Activated T-cell treated with anti-CD3 and anti-CD28 coated beads, Interleukin-2, amount 50 U/mL, for 1 hour (primary cell): ENCODE measurements around the gene SEMA6A.

ENCODE experiments used
- DNase-seq: peaks from one replicate; pipeline ENCODE4 v3.0.0-alpha.2; 2020

The SEMA6A gene

GRCh38 chr5:116492016-116492623, 82.5 kb downstream of the SEMA6A start:
- DNase-seq = no peak

GRCh38 chr5:116488356-116489041, 86.1 kb downstream of the SEMA6A start:
- DNase-seq = no peak

GRCh38 chr5:116487045-116487444, 87.6 kb downstream of the SEMA6A start:
- DNase-seq = no peak

- no peak for DNase-seq
Measured at GRCh38 chr5:116486588-116486987, 88.0 kb downstream of the SEMA6A start.

- DNase-seq = no peak
Measured at GRCh38 chr5:116484645-116485044, 90.0 kb downstream of the SEMA6A start.

- DNase-seq = no peak
Measured at GRCh38 chr5:116482394-116482793, 92.2 kb downstream of the SEMA6A start.

- no peak for DNase-seq
Measured at GRCh38 chr5:116480894-116481510, 93.6 kb downstream of the SEMA6A start.

- no peak for DNase-seq
Measured at GRCh38 chr5:116479776-116480675, 94.6 kb downstream of the SEMA6A start.

- no peak for DNase-seq
Measured at GRCh38 chr5:116478491-116478890, 96.1 kb downstream of the SEMA6A start.

GRCh38 chr5:116476897-116477537, 97.6 kb downstream of the SEMA6A start:
- no peak for DNase-seq

- DNase-seq = no peak
Measured at GRCh38 chr5:116475338-116475737, 99.3 kb downstream of the SEMA6A start.

- no peak for DNase-seq
Measured at GRCh38 chr5:116473706-116474105, 100.9 kb downstream of the SEMA6A start.

GRCh38 chr5:116472274-116472673, 102.3 kb downstream of the SEMA6A start:
- no peak for DNase-seq

- no peak for DNase-seq
Measured at GRCh38 chr5:116469631-116470030, 105.0 kb downstream of the SEMA6A start.

- no peak for DNase-seq
Measured at GRCh38 chr5:116468583-116468982, 106.0 kb downstream of the SEMA6A start.

GRCh38 chr5:116467465-116467843, 107.2 kb downstream of the SEMA6A start:
- DNase-seq = no peak

GRCh38 chr5:116466727-116467464, 107.7 kb downstream of the SEMA6A start:
- DNase-seq = no peak

GRCh38 chr5:116465411-116465810, 109.2 kb downstream of the SEMA6A start:
- DNase-seq = no peak

- no peak for DNase-seq
Measured at GRCh38 chr5:116464144-116464708, 110.4 kb downstream of the SEMA6A start.

- no peak for DNase-seq
Measured at GRCh38 chr5:116462500-116462899, 112.1 kb downstream of the SEMA6A start.

- no peak for DNase-seq
Measured at GRCh38 chr5:116459301-116459700, 115.3 kb downstream of the SEMA6A start.

GRCh38 chr5:116457062-116457461, 117.6 kb downstream of the SEMA6A start:
- no peak for DNase-seq
